Urinary bladder (tissue), 4 donors: ENCODE data around the gene CLDN5. TPM values are rescaled to one million over a fixed set of nuclear protein-coding genes. Genes with fewer than 3 reads are reported as not detected.
"Not testable (repeated sequence)": the region's sequence is repeated elsewhere in the genome, so short reads cannot be mapped to it uniquely, and the experiment has no call there.

ENCODE experiments used
- DNase-seq: peaks from one replicate; pipeline ENCODE4 v3.0.0-alpha.2; 2015; ENCODE audit errors: extremely low spot score
- H3K27ac ChIP-seq: one replicate; pipeline ENCODE4 v1.5.1; 2013; ENCODE audit warnings: low read depth, mild to moderate bottlenecking, moderate library complexity
- H3K36me3 ChIP-seq: one replicate; pipeline ENCODE4 v1.6.1; 2013; ENCODE audit warnings: mild to moderate bottlenecking, moderate library complexity; ENCODE audit not compliant: insufficient read depth
- H3K4me1 ChIP-seq: one replicate; pipeline ENCODE4 v1.6.1; 2013; ENCODE audit warnings: mild to moderate bottlenecking, moderate library complexity; ENCODE audit not compliant: insufficient read depth
- H3K4me3 ChIP-seq: one replicate; pipeline ENCODE4 v1.5.1; 2013; ENCODE audit warnings: low read depth, low read length
- WGBS: extraction: QIAGEN DNeasy Blood & Tissue Kit; methylation state at CpG from one replicate; pipeline ENCODE4 v1.1.7; 2013; 5-methylcytosine and 5-hydroxymethylcytosine counted together
- polyA plus RNA-seq: library from polyadenylated mRNA; stranded (reverse); fragments of 200-250 nt; gene quantifications from one replicate; pipeline ENCODE4 v1.2.3, GENCODE V29; 2013
- total RNA-seq: library from RNA; depleted of rRNA; stranded (reverse); fragments of >200 nt; gene quantifications from one replicate; pipeline ENCODE4 v1.2.3, GENCODE V29; 2014
- donor health status: healthy with polysubstance abuse.
- donor health status: healthy.

CLDN5 gene
- total and polyA plus RNA-seq, 2 donors = 49.3 to 148 TPM

DNA sequence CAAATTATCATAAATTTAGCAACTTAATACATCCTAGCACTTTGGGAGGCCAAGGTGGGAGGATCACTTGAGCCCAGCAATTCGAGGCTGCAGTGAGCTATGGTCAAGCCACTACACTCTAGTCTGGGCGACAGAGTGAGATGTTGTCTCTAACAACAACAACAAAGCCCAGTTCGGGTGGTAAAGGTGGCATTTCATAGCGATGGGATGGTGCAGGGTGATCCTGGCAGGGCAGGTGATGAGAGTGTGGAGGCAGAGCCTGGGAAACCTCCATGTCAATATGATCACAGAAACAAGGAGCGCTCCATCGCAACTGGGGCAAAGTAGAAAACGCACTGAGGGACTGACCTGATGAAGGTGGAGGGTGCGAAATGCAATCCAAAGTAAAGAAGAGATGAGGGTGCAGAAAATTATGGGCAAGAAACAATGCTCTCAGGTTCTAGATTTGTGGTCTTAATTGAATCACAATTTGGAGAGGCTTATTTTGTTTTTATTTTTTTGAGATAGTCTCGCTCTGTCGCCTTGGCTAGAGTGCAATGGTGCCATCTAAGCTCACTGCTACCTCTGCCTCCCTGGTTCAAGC, 32.8 kb upstream of the CLDN5 start:
- Histone ChIP-seq H3K36me3 (no peaks in the 10 kb centered on the region), H3K4me3 (no peak overlapping the region), H3K27ac (no peak overlapping the region), H3K4me1 (no peaks in the 10 kb centered on the region)
- WGBS = 90% methylated on average over 10 of the region's 10 CpGs
- no peak for DNase-seq

GRCh38 chr22:19555651-19556050, 31.4 kb upstream of the CLDN5 start:
- Histone ChIP-seq H3K4me3 (no peak overlapping the region), H3K36me3 (no peaks in the 10 kb centered on the region), H3K4me1 (no peaks in the 10 kb centered on the region), H3K27ac (no peak overlapping the region)
- 78% methylated on average over 6 of the region's 6 CpGs for WGBS
- no peak for DNase-seq

- Histone ChIP-seq H3K36me3 (no peaks in the 10 kb centered on the region), H3K27ac (no peak overlapping the region), H3K4me1 (no peaks in the 10 kb centered on the region), H3K4me3 (no peak overlapping the region)
- WGBS = 67% methylated on average over 12 of the region's 12 CpGs
- DNase-seq = no peak
Observed at GRCh38 chr22:19554834-19555404, 30.7 kb upstream of the CLDN5 start.

- no peak for DNase-seq
- WGBS = 88% methylated on average over 2 of the region's 2 CpGs
Observed at GRCh38 chr22:19553201-19553600, 29.0 kb upstream of the CLDN5 start.

GRCh38 chr22:19550382-19550781, 26.2 kb upstream of the CLDN5 start:
- H3K27ac ChIP-seq = no peak overlapping the region
- no peak for DNase-seq
- 82% methylated on average over 7 of the region's 7 CpGs for WGBS
- H3K4me1 ChIP-seq = no peaks in the 10 kb centered on the region
- no peak overlapping the region for H3K4me3 ChIP-seq
- H3K36me3 ChIP-seq = no peaks in the 10 kb centered on the region

More at GRCh38 chr22:19553201-19553600, 29.0 kb upstream of the CLDN5 start:
- H3K27ac ChIP-seq = no peak overlapping the region
- H3K4me1 ChIP-seq = no peaks in the 10 kb centered on the region
- no peak overlapping the region for H3K4me3 ChIP-seq
- no peaks in the 10 kb centered on the region for H3K36me3 ChIP-seq

- no peak for DNase-seq
- WGBS = 72% methylated on average over 7 of the region's 7 CpGs
Observed at GRCh38 chr22:19549428-19549827, 25.2 kb upstream of the CLDN5 start.

GRCh38 chr22:19548964-19549363, 24.8 kb upstream of the CLDN5 start:
- Histone ChIP-seq H3K4me1 (no peaks in the 10 kb centered on the region), H3K27ac (no peak overlapping the region), H3K4me3 (no peak overlapping the region), H3K36me3 (no peaks in the 10 kb centered on the region)
- no peak for DNase-seq
- WGBS = 81% methylated on average over 2 of the region's 2 CpGs

More at GRCh38 chr22:19549428-19549827, 25.2 kb upstream of the CLDN5 start:
- Histone ChIP-seq H3K27ac (no peak overlapping the region), H3K4me1 (no peaks in the 10 kb centered on the region), H3K36me3 (no peaks in the 10 kb centered on the region), H3K4me3 (no peak overlapping the region)

DNA sequence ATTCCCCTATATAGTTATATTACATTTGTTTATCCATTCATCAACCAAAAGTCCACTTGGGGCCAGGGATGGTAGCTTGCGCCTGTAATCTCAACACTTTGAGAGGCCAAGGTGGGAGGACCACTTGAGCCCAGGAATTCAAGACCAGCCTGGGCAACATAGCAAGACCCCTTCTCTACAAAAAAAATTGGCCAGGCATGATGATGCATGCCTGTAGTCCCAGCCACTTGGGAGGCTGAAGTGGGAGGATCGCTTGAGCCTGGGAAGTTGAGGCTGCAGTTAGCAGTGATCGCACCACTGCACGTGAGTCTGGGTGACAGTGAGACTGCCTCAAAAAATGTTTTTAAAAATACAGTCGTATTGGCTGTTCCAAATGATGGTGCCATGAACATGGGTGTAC, 24.2 kb upstream of the CLDN5 start:
- not testable (repeated sequence) for H3K4me1 ChIP-seq, DNase-seq, H3K27ac ChIP-seq, H3K4me3 ChIP-seq, H3K36me3 ChIP-seq
- 90% methylated on average over 5 of the region's 5 CpGs for WGBS

DNA sequence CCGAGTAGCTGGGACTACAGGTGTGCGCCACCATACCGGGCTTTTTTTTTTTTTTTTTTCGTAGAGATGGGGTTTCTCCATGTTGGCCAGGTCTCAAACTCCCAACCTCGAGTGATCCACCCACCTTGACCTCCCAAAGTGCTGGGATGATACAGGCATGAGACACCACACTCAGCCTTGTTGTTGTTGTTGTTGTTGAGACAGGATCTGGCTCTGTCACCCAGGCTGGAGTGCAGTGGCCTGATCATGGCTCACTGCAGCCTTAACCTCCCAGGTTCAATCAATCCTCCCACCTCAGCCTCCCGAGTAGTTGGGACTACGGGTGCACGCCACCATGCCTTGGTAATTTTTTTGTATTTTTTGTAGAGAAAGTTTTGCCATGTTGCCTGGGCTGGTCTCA, 23.4 kb upstream of the CLDN5 start:
- no peak for DNase-seq
- H3K36me3 ChIP-seq = no peaks in the 10 kb centered on the region
- no peaks in the 10 kb centered on the region for H3K4me1 ChIP-seq
- H3K4me3 ChIP-seq = no peak overlapping the region
- WGBS = 94% methylated on average over 8 of the region's 8 CpGs
- no peak overlapping the region for H3K27ac ChIP-seq

DNA sequence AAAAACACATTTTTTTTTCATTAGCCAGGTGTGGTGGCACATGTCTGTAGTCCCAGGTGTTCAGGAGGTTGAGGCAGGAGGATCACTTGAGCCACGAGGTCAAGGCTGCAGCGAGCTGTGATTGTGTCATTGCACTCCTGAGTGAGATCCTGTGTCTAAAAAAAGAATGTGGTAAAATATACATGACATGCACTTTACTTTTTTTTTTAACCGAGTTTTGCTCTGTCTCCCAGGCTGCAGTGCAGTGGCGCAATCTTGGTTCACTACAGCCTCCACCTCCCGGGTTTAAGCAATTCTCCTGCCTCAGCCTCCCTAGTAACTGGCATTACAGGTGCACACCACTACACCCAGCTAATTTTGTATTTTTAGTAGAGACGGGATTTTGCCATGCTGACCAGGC, 22.5 kb upstream of the CLDN5 start:
- no peak for DNase-seq
- Histone ChIP-seq H3K4me3 (no peak overlapping the region), H3K27ac (no peak overlapping the region), H3K4me1 (no peaks in the 10 kb centered on the region), H3K36me3 (no peaks in the 10 kb centered on the region)
- 68% methylated on average over 6 of the region's 6 CpGs for WGBS

GRCh38 chr22:19545935-19546207, 21.7 kb upstream of the CLDN5 start:
- no peak for DNase-seq
- Histone ChIP-seq H3K4me1 (no peaks in the 10 kb centered on the region), H3K4me3 (no peak overlapping the region), H3K27ac (no peak overlapping the region), H3K36me3 (no peaks in the 10 kb centered on the region)
- WGBS = 79% methylated on average over 5 of the region's 5 CpGs

- 68% methylated on average over 16 of the region's 16 CpGs for whole genome bisulfite sequencing
- no peak overlapping the region for H3K27ac ChIP-seq
- no peak overlapping the region for H3K4me3 ChIP-seq
- H3K4me1 ChIP-seq = no peaks in the 10 kb centered on the region
- no peak for DNase-seq
- no peaks in the 10 kb centered on the region for H3K36me3 ChIP-seq
Observed at GRCh38 chr22:19543970-19544708, 19.9 kb upstream of the CLDN5 start.

DNA sequence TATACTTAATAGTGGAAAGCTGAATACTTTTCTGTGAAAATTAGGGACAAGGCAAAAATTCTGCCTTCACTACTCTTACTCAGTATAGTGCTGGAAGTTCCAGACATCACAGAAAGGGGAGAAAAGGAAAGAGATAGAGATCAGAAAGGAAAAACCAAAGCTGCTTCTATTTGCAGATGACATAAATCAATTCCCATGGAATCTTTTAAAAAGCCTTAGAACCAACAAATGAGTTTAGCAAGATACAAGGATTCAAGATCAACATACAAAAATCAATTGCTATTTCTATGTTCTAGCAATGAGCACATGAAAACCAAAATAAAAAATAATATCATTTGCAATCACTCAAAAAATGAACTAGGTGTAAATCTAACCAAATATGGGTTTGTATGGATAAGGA, 16.2 kb upstream of the CLDN5 start:
- H3K27ac ChIP-seq = no peak overlapping the region
- DNase-seq = no peak
- no peaks in the 10 kb centered on the region for H3K36me3 ChIP-seq
- no peaks in the 10 kb centered on the region for H3K4me1 ChIP-seq
- no peak overlapping the region for H3K4me3 ChIP-seq

DNA sequence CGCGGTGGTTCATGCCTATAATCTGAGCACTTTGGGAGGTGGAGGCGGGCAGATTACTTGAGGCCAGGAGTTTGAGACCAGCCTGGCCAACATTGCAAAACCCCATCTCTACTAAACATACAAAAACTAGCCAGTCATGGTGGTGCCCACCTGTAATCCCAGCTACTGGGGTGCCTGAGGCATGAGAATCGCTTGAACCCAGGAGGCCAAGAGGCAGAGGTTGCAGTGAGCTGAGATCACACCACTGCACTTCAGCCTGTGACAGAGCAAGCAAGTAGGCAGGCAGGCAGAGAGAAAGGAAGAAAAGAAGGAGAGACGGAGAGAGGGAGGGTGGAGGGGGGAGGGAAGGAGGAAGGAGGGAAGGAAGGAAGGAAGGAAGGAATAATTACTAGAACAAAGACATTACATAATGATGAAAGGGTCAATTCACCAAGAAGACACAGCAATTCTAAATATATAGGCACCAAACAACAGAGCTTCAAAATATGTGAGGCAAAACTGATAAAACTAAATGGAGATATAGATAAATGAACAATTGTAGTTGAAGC, 13.8 kb upstream of the CLDN5 start:
- no peak overlapping the region for H3K4me3 ChIP-seq

More for the DNA sequence above, 13.8 kb upstream of the CLDN5 start:
- DNase-seq = no peak
- 80% methylated on average over 5 of the region's 5 CpGs for WGBS
- Histone ChIP-seq H3K36me3 (no peaks in the 10 kb centered on the region), H3K27ac (no peak overlapping the region), H3K4me1 (no peaks in the 10 kb centered on the region)
